Osteocyte (in vitro differentiated cells): ENCODE measurements around the gene STUM. TPM values are rescaled to one million over a fixed set of nuclear protein-coding genes. Genes with fewer than 3 reads are reported as not detected.

Experiments used
- DNase-seq: peaks from one replicate; pipeline ENCODE4 v3.0.0; 2021; ENCODE audit warnings: mixed read lengths; ENCODE audit not compliant: unreplicated experiment; ENCODE audit errors: extremely low spot score
- H3K27ac Mint-ChIP-seq: one replicate; pipeline ENCODE4 v1.8.0; 2021; ENCODE audit warnings: mild to moderate bottlenecking, mixed read lengths; ENCODE audit not compliant: unreplicated experiment
- H3K27me3 Mint-ChIP-seq: one replicate; pipeline ENCODE4 v1.8.0; 2021; ENCODE audit warnings: mixed read lengths; ENCODE audit not compliant: unreplicated experiment
- H3K36me3 Mint-ChIP-seq: one replicate; pipeline ENCODE4 v1.8.0; 2021; ENCODE audit warnings: mixed read lengths; ENCODE audit not compliant: unreplicated experiment
- H3K4me1 Mint-ChIP-seq: one replicate; pipeline ENCODE4 v1.8.0; 2021; ENCODE audit warnings: mixed read lengths; ENCODE audit not compliant: unreplicated experiment
- H3K4me3 Mint-ChIP-seq: one replicate; pipeline ENCODE4 v1.8.0; 2021; ENCODE audit warnings: mild to moderate bottlenecking, moderate library complexity, mixed read lengths; ENCODE audit not compliant: unreplicated experiment
- H3K9me3 Mint-ChIP-seq: one replicate; pipeline ENCODE4 v1.8.0; 2021; ENCODE audit warnings: mixed read lengths; ENCODE audit not compliant: unreplicated experiment
- CTCF ChIP-seq: fragments of 200-600 bp; sonication (generic); IDR thresholded peaks from 2 replicates; pipeline ENCODE4 v1.5.0; 2021; ENCODE audit warnings: antibody characterized with exemption, mild to moderate bottlenecking, moderate library complexity
- total RNA-seq: library from RNA; stranded (reverse); gene quantifications from 2 replicates; pipeline ENCODE4 v1.2.1, GENCODE V29; 2021

The STUM gene
- total RNA-seq, 1 donor from 2014 or later: 0.35 TPM

GRCh38 chr1:226542623-226543103 is 5.9 kb upstream of the STUM start:
- no peak for TF ChIP-seq CTCF
- Mint-ChIP-seq H3K4me3 (no peak overlapping the region), H3K27ac (peak overlapping the region; percentile 9), H3K36me3 (no peaks in the 10 kb centered on the region), H3K27me3 (peaks cover 38% of the 10 kb centered on the region), H3K9me3 (no peaks in the 10 kb centered on the region), H3K4me1 (no peaks in the 10 kb centered on the region)
- DNase-seq: no peak

- Mint-ChIP-seq H3K36me3 (no peaks in the 10 kb centered on the region), H3K9me3 (no peaks in the 10 kb centered on the region), H3K27me3 (peaks cover 46% of the 10 kb centered on the region), H3K4me1 (peaks cover 13% of the 10 kb centered on the region), H3K4me3 (no peak overlapping the region), H3K27ac (no peak overlapping the region)
- no peak for DNase-seq
- no peak for TF ChIP-seq CTCF
Observed at GRCh38 chr1:226545836-226546596, 2.5 kb upstream of the STUM start.

- no peak overlapping the region for H3K27ac Mint-ChIP-seq
- no peak for DNase-seq
- no peaks in the 10 kb centered on the region for H3K36me3 Mint-ChIP-seq
- peaks cover 54% of the 10 kb centered on the region for H3K27me3 Mint-ChIP-seq
- H3K9me3 Mint-ChIP-seq: no peaks in the 10 kb centered on the region
- no peak overlapping the region for H3K4me3 Mint-ChIP-seq
- H3K4me1 Mint-ChIP-seq: peaks cover 13% of the 10 kb centered on the region
- no peak for TF ChIP-seq CTCF
Observed at GRCh38 chr1:226546926-226547325, 1.6 kb upstream of the STUM start.

- peak overlapping the region; percentile 47 for H3K4me3 Mint-ChIP-seq
- peak; percentile 93 for TF ChIP-seq CTCF
- H3K4me1 Mint-ChIP-seq: peaks cover 13% of the 10 kb centered on the region
Observed at GRCh38 chr1:226547754-226548191, 791 bp upstream of the STUM start.

GRCh38 chr1:226549094-226549936 is 751 bp downstream of the STUM start:
- no peak for TF ChIP-seq CTCF
- Mint-ChIP-seq H3K9me3 (no peaks in the 10 kb centered on the region), H3K27me3 (peaks cover 74% of the 10 kb centered on the region), H3K27ac (no peak overlapping the region), H3K4me3 (peak overlapping the region; percentile 57), H3K4me1 (peaks cover 13% of the 10 kb centered on the region), H3K36me3 (no peaks in the 10 kb centered on the region)
- no peak for DNase-seq

More at GRCh38 chr1:226547754-226548191, 791 bp upstream of the STUM start:
- H3K27me3 Mint-ChIP-seq: peaks cover 61% of the 10 kb centered on the region
- H3K27ac Mint-ChIP-seq: no peak overlapping the region
- H3K9me3 Mint-ChIP-seq: no peaks in the 10 kb centered on the region
- peak; percentile 91 for DNase-seq
- no peaks in the 10 kb centered on the region for H3K36me3 Mint-ChIP-seq
